Hypothalamus (tissue), 51 donors: Measurements from ENCODE around the gene CDX1.

Experiments used
- DNase-seq, 51 donors: peaks; one replicate each; lab custom pipeline; 2025; lab: John Stamatoyannopoulos, UW

The CDX1 gene

DNA sequence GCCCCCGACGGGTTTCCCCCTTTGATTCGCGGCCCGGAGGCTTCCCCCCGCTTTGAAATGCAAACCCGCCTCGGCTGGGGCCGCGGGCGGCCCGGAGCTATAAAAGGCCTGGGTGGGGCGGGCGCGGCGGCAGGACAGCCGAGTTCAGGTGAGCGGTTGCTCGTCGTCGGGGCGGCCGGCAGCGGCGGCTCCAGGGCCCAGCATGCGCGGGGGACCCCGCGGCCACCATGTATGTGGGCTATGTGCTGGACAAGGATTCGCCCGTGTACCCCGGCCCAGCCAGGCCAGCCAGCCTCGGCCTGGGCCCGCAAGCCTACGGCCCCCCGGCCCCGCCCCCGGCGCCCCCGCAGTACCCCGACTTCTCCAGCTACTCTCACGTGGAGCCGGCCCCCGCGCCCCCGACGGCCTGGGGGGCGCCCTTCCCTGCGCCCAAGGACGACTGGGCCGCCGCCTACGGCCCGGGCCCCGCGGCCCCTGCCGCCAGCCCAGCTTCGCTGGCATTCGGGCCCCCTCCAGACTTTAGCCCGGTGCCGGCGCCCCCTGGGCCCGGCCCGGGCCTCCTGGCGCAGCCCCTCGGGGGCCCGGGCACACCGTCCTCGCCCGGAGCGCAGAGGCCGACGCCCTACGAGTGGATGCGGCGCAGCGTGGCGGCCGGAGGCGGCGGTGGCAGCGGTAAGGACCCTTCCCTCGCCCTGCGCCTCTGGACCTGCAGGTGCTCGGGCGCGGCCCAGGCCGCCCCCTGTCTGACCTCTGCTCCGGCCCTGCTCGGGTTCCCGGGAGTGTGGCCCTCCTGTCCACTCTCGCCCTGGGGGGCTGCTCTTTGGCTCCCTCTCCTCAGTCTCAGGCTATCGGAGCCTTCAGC, at the start of gene CDX1:
TSS of gene CDX1 (plus strand) at position 129 of the 862 bp plus-strand sequence. CDS start at position 228, 99 bp downstream.
- no peak for DNase-seq

DNA sequence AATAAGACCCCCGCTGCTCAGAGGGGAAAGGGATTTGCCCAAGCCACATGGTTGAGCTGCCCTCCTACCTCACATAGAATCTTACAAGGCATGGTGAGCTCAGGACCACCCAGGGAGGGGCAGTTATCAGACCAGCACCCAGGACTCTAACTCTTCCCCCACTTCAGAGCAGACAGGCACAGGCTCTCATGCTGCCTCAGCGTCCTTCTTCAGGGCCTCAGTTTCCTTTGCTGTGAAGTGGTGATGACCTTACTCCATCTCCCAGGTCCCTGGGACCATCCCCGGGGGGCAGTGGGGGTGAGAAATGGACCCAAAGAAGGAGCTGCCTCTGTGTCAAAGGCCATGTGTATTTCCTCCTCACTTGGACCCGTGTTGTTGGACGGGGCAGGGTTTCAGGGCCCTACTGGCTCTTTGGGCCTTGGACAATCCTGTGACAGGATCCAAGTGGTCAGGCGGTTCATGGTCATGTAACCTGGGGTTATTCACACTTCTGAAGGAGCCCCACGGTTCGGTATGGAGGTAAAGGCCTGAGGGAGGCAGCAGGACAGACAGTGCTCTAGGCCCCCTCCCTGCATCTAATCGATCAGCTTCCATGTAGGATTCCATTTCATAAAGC, 48.5 kb upstream of the CDX1 start:
- DNase-seq: no peak

DNA sequence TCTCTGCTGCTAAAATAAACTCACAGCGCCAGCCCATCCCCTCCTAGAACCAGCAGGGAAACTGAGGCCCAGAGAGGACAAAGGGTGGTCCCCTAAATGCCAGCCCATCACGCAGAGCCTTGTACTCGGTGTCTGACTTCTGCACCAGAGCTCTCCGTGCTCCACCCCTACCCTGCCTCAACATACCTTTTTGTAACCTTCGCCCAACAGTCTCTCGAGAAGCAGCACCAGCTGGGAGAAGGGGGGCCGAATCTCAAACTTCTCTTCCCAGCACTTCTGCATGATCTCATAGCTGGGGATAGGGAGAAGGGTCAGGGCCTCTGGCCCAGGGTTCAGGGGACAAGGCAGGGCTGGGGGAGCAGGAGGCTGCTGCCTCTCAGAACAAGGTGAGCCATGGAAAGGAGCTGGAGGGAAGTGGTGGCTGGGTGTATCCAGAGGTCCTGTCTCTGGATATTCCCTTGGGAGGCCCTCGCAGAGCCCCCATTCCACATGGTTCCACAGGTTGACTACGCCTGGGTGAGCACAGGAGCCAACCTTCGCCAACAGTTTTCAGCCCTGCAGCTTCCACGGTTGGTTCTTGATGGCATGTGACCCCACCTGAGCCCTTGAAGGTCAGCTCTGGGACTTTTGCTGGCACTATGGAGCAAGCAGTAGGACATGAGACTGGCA, 47.9 kb upstream of the CDX1 start:
- no peak for DNase-seq

DNA sequence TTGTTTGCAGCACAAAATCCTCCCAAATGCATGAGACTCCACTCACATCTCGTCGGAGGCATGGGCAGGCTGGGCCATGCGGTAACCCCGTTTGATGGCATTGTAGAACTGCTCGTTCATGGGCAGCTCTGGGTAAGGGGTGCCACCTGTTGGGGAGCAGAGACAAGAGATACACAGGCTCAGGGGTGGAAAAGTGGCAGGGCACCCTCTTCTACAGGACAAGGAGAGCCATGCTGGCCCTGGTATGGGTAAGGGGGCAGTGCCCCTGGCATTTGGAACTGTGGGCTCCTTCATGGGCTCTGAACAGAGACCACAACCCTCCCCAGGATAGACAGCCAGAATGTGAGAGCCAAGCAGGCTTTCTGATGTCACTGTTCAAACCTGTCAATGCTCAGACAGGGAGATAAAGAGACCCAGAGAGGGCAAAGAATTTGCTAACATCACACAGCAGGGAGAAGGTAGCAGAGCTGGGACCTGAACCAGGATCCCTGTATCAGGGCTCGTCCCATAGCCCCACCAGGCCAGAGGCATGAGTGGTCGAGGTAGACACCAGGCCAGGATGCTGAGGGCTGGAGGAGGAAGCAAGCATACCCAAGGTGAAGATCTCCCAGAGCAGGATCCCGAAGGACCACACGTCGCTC, 47.0 kb upstream of the CDX1 start:
- peak in 2 of 51 donors; percentile 14 to 24 for DNase-seq

DNA sequence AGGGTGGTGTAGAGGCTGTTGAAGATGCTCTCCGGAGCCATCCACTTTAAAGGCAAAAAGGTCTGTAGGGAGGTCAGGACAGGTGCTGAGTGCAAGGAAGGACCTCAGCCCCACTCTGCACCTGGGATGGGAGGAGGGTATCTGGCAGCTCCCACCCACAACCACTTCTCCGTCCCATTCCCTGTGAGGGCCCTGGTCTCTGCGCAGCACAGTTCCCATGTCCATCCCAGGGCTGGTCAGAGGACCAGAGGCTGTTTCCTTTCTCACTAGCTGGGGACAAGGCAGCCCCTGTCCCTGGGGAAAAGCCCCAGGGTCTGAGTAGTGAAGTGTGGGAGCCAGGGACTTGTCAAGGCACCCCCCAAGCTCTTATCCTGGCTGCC, 46.5 kb upstream of the CDX1 start:
- DNase-seq: no peak

DNA sequence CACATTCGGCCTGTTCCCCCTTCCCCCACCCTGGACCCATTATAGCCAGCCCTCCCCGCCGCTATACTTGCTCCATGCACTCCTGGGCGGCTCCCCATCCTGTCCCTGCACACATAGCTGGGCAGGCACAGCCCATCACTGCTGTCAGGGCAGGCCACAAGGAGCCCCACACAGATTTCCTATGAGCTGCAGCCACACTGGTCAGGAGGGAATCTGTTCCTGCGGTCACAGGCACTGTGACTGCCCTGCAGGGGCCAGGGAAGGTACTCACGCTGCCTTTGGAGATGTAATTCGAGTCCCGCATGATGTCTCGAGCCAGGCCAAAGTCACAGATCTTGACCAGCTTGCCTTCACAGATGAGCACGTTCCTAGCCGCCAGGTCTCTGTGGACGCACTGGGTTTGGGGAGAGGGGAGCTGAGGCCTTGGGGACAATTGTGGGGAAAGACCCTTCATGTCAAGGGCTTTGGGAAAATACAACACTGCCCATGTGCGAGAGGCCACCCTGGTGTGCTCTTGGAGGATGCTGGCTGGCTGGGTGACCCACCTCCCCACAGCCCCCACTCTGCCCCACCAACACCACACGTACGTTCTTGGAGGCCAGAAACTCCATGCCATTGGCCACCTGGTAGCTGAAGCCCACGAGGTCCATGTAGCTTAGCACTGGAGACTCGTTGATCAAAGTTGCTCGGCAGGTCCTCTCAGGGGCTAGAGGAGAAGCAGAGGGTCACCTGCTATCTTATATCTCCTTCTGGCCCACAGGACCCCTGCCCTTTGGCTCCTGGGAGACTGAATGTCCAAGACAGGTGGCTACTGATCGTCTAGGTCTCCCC, 45.7 kb upstream of the CDX1 start:
- DNase-seq: no peak

DNA sequence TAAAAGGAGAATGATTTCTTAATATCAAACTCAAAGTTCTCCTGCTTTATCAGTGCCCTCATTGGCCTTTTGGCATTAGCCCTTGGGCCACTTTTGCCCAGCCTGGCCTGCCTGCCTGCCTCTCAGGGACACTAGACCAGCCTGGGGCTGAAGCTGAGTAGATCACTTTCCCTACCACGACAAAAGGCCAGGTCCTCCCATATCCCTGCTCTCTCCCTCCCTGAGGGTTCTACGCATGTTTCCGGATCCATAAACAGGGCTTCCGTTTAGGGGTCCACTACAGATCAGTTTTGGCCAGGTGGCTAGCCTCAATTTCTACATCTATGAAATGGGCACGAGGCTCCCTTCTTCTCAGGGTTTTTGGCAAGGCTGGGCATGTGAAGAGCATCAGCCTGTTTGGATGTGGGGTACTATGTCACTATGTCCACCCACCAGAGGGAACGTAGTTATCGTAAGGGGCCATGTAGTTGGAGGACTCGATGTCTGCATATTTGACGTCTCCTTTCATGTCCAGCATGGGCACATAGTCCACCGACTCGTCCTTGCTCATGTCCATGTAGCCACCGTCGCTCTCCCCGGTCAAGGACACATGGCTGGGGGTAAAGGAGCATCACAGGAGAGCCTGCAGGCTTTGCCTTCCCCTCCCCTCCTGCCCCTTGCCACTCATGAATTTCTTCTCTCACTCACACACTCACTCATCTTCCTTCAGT, 45.0 kb upstream of the CDX1 start:
- no peak for DNase-seq

DNA sequence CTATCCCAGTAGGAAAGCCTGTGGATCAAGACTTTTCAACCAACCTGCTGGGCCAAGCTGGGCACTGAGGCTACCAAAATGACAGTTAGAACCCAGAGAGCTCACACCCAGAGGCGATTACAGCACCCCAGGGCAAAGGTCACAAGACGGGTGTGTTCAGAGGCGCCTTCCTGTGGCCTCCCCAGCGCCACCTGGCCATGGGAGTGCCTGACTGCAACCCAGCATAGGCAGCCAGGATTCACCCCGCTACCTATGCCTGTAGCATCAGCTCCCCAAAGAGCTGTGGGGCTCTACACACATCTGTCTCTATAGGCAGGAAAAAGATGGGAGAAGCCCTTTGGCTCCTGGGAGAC, 44.4 kb upstream of the CDX1 start:
- DNase-seq: no peak

DNA sequence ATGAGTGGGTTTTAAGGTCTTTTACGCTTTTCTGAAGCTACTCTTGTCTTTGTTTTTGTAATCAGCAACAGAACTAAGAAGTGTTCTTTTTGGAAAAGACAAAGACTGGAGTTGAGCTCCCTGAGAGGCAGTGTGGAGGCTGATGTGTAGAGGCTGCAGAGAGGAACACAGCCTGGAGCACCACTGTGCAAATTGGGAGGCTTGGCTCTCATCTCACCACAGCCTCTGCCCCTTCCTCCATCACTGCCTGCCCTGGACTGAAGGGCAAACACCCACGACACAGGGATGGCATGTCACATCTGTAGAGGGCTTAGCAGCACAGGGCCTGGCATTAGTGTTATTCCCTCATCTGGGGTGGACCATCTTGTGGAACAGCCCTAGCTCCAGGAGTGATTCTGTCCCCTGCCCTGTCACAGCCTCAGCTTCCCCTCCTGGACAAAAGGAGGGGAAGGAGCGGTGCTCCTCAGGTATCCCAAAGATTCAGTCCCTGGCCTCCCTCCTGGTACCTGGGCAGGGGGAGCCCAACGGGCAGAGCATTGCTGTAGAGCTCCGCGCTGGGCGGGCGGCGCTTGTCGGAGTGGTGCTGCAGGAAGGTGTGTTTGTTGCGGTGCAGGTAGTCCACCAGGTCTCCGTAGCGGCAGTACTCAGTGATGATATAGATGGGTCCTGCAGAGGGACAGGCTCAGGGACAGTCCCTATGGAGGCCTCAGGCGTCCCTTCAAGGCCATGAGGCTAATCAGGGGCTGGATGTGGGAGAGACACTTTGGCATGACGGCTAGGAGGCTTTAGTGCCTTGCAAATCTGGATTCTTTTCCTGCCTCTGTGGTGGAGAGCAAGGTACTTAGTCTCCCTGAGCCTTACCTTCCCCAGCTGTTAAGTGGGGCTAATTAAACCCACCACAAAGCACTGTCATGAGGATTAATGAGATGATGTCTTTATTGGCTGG, 43.8 kb upstream of the CDX1 start:
- DNase-seq: no peak

DNA sequence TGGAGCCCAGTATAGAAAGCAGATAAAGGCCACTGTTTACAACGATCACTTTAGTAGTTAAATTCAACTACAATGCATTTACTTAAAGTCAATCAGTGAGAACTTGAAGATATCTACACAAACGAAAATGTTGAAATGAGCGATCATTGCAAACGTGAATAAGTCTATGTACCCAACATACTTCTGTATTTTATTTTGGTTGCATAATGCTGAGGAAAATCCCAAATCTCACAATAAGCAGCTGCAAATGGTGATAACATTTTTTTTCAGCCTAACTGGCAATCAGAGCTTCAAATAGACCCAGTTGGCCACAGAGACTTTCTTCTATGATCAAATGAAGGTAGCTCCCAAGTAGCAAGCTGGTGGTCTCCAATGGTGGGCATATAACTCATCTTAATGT, 43.0 kb upstream of the CDX1 start:
- no peak for DNase-seq

DNA sequence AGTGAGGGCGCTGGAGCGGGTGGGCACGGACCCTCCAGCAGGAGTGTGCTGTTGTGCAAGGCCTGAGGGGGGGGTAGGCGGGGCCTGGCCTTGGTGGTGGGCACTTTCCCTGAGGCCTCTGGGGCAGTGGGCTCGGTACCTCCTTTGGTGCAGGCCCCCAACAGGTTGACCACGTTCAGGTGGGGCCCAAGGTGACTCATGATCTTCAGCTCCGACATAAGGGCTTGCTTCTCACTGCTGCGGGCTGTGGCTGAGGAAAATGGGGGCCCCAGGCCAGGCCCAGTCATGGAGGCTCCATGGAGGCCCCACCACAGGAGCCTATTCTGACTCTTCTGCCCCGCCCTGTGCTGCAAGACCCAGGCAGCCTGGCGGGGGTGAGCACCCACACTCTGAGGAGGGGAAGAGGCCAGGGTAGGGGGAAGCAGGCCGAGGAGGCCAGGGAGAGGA, 42.4 kb upstream of the CDX1 start:
- DNase-seq: no peak

DNA sequence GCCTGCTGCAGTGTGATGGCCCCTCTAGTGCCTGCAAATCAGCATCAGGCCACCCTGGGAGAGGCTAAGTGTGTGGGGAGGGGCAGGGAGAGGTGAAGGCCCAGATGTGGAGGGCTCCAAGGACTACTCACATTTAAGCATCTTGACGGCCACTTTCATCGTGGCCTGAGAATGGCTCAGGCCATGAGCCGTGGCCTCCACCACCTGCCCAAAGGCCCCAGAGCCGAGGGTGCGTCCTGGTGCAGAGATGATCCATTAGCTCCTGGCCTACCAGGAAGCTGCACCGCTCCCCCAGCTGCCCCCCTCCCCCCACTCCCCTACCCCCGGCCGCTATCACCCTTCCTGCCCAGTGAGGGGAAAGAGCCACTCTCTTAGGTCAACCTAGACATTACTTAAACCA, 42.0 kb upstream of the CDX1 start:
- no peak for DNase-seq

DNA sequence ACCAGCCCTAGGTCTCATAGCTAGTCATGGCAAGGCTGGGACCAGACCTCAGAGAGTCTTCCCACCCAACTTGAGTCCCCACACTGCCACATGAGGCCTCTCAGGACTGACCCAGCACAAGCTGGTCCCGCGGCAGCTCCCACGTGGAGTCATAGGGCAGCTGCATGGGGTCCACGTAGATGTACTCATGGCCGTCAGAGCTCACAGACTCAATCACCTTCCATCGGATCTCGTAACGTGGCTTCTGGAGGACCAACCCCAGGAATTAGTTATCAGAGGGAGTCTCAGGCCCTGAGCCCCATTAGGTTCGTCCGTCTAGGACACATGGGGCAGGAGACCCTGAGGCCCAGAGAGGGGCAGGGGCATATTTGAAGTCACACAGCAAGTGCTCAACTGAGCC, 41.2 kb upstream of the CDX1 start:
- DNase-seq: no peak

DNA sequence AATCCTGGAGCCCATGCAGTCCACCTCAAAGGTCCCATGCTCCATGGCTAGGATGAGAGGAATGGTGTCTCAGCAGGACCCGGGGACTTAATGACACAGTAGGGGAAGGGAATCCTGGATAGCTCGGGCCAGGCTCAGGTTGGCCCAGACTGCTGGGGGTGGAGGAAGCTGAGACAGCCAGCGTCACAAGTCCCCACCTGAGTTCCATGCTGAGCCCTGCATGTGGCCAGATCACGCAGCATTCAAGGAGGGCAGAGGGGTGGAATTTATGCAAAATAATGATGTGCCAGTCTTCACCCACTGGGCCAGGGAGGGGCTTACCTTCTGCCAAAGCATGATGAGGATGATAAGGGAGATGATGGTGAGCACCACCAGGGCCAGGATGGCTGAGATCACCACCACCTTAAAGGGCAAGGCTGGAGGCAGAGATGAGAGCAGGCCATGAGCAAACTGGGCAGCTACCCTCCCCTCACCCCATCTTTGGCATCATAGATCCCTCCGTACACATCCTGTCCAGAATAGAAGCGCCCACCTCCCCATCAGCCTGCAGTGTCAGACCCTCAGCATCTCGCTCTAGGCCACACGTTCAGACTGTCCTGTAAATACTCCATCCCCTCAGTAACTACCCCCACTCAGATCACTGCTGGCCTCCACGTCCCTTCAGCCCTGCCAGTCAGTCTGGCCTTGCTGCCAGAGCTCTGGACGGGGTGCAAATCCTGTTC, 40.2 kb upstream of the CDX1 start:
- no peak for DNase-seq

DNA sequence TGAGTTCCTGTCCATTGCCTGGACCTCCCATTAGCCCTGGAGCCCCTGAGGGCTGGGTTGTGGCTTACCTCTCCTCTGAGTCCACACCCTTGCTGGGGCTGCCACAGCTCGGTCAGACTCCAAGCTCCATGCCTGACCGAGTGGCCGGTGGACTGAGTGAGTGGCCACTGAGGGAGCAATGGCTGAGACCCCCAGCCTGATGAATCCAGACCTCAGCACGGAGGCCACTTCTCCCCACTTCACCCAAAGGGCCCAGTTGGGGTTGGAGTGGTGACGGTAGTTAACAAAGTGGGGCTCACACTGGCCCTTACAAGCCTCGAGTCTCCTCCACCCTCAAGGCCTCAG, 39.7 kb upstream of the CDX1 start:
- DNase-seq: no peak

DNA sequence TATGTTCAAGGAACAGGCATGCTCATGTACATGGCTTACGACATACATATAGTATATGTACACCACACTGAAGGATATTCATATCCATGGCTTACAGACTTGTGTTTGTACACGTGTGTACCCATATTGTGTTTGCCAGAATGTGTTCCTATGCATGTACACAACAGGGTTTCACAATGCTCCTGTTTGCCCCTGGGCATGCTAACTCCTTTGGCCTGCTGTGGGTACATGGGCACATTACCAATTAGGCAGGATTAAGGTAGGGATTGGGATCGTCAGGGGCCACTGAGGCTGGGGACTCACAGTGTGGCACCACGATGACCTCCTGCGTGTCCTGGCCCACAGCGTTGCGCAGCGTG, 37.1 kb upstream of the CDX1 start:
- no peak for DNase-seq

DNA sequence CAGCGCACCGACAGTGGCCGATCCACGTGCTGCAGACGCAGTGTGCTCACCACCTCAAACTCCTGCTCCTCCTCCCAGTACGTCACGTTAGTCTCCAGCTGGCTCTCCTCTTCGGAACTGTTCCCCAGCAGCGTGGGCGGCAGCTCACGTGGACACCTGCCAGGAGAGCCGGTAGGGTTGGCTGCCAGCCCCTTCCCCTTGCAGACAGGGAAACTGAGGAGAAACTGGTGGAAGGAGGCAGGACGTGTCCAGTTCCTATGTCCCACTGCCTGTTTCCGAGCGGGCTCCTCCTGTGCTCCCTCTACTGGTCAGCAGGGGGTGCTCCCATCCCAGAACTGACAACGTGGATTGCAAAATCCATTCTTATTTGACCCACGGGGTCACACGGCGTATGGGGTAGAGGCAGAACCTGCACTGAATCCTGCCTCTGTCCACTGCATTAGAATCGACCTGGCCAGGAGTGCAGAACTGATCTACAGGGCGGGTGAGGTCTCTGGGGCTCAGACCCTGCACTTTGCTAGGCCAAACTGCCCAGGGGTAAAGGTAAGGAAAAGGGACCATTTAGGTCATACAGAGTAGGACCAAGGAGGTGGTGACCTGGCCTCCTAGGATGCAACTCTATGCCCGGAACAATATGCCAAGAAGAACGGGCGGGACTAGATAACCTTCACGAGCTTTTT, 36.6 kb upstream of the CDX1 start:
- peak in 37 of 51 donors; percentile 17 to 71 (median 45) for DNase-seq

DNA sequence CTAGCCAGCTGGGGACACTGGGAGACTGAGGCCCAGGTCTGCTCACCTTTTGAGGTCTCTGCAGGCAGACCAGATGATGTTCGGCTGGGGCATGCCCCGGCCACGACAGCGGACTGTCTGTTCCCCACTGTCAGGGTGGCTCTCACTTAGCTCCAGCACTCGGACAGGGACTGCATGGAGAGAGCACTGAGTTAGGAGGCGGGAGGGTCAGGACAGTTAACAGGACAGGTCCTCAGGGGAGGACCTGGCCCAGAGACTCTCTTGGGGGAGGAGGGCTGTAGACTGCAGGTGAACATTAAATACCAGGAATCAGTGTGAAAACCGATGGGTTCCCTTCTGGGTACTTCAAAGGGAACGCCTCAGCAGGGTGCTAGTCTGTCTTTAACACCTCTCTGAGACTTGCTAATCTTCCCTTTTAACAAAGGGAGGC, 36.1 kb upstream of the CDX1 start:
- no peak for DNase-seq
